ENCODE results near the gene INSL3.

Gene INSL3

GRCh38 chr19:17770613-17771012, 50.7 kb downstream of the INSL3 start:
- Histone ChIP-seq H3K9ac (ENCODE audit: low read length) (no peak overlapping the region), H3K9me3 (ENCODE audit: low read length) (no peaks in the 10 kb centered on the region), H3K4me1 (ENCODE audit: insufficient read depth, low read length, severe bottlenecking) (peaks cover 5% of the 10 kb centered on the region), H4K20me1 (ENCODE audit: insufficient read depth, low read length) (no peaks in the 10 kb centered on the region), H3K36me3 (ENCODE audit: insufficient read depth, low read length) (peaks cover 72% of the 10 kb centered on the region), H3K4me3 (ENCODE audit: low read depth, low read length, poor library complexity, severe bottlenecking) (no peak overlapping the region), H3K4me2 (ENCODE audit: low read length) (no peak overlapping the region), H3F3A (ENCODE audit: insufficient read depth, low read length) (no peaks in the 10 kb centered on the region), H3K9me2 (ENCODE audit: low read depth, low read length) (no peaks in the 10 kb centered on the region), H3K27me3 (ENCODE audit: insufficient read depth, low read length) (no peaks in the 10 kb centered on the region), H2AFZ (ENCODE audit: low read length) (no peak overlapping the region), H3K79me2 (ENCODE audit: insufficient read depth, low read length) (no peaks in the 10 kb centered on the region), H3K27ac (ENCODE audit: low read depth, low read length, poor library complexity, severe bottlenecking) (no peak overlapping the region)
- TF ChIP-seq EZH2 (IDR thresholded peaks at IDR 0.05; ENCODE audit: borderline replicate concordance, low read length) (no peak), CTCF (IDR thresholded peaks at IDR 0.05; ENCODE audit: low read length) (no peak)

DNA sequence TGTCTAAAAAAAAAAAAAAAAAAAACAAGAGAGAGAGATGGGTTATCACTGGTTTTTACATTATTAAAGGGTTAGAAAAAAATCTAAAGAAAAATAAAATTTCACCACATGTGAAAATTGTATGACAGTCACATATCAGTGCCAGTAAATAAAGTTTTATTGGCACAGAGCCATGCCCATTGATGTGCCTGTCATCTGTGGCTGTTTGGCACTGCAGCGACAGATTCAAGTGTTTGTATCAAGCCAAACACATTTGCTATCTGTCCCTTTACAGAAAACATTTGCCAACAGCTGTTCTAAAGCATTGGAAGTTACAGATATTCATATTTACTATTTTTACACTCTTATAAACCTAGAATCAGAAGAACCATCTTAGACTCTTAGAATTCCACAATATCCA, 53.8 kb downstream of the INSL3 start:
- no peaks in the 10 kb centered on the region for H4K20me1 ChIP-seq (ENCODE audit: insufficient read depth, low read length)
- no peaks in the 10 kb centered on the region for H3K9me2 ChIP-seq (ENCODE audit: low read depth, low read length)
- H2AFZ ChIP-seq (ENCODE audit: low read length): no peak overlapping the region
- no peaks in the 10 kb centered on the region for H3K9me3 ChIP-seq (ENCODE audit: low read length)
- H3K4me2 ChIP-seq (ENCODE audit: low read length): no peak overlapping the region
- TF ChIP-seq EZH2 (IDR thresholded peaks at IDR 0.05; ENCODE audit: borderline replicate concordance, low read length) (no peak), CTCF (IDR thresholded peaks at IDR 0.05; ENCODE audit: low read length) (no peak)
- H3K4me1 ChIP-seq (ENCODE audit: insufficient read depth, low read length, severe bottlenecking): peaks cover 5% of the 10 kb centered on the region
- H3K4me3 ChIP-seq (ENCODE audit: low read depth, low read length, poor library complexity, severe bottlenecking): no peak overlapping the region
- no peak overlapping the region for H3K9ac ChIP-seq (ENCODE audit: low read length)
- H3K36me3 ChIP-seq (ENCODE audit: insufficient read depth, low read length): peaks cover 72% of the 10 kb centered on the region
- no peaks in the 10 kb centered on the region for H3F3A ChIP-seq (ENCODE audit: insufficient read depth, low read length)
- no peaks in the 10 kb centered on the region for H3K27me3 ChIP-seq (ENCODE audit: insufficient read depth, low read length)
- no peak overlapping the region for H3K27ac ChIP-seq (ENCODE audit: low read depth, low read length, poor library complexity, severe bottlenecking)
- no peaks in the 10 kb centered on the region for H3K79me2 ChIP-seq (ENCODE audit: insufficient read depth, low read length)

DNA sequence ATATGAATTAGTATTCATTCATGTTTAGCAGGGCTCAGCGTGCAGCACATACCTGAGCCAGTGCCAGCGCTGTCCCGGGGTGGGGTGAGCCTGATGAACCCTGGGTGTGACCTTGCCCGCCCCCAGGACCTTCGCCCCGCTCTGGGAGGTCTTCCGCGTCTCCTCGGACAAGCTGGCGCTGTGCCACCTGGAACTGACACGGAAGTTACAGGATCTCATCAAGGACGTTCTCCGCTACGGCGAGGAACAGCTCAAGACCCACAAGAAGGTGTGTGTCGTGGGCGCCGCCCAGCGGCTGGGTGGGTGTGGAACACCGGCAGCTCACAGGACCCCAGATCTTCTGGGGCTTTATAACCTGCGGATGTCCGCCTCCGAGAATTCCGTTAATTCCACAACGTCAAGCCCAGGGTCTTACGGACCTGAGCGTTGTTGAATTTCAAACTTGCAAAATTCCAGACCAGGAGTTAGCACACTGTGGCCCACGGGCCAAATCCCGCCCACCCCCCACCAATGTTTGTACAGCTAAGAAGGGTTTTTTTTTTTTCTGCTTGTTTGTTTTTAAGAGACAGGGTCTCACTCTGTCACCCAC, 54.7 kb downstream of the INSL3 start:
- Histone ChIP-seq H2AFZ (ENCODE audit: low read length) (no peak overlapping the region), H3K27ac (ENCODE audit: low read depth, low read length, poor library complexity, severe bottlenecking) (no peak overlapping the region), H3F3A (ENCODE audit: insufficient read depth, low read length) (no peaks in the 10 kb centered on the region), H3K27me3 (ENCODE audit: insufficient read depth, low read length) (no peaks in the 10 kb centered on the region), H3K4me1 (ENCODE audit: insufficient read depth, low read length, severe bottlenecking) (peaks cover 5% of the 10 kb centered on the region), H3K36me3 (ENCODE audit: insufficient read depth, low read length) (peaks cover 66% of the 10 kb centered on the region), H3K9ac (ENCODE audit: low read length) (no peak overlapping the region), H3K9me3 (ENCODE audit: low read length) (no peaks in the 10 kb centered on the region), H3K9me2 (ENCODE audit: low read depth, low read length) (no peaks in the 10 kb centered on the region), H4K20me1 (ENCODE audit: insufficient read depth, low read length) (no peaks in the 10 kb centered on the region), H3K4me2 (ENCODE audit: low read length) (peak overlapping the region; percentile 33; the same call in 1 of the 2 replicates), H3K79me2 (ENCODE audit: insufficient read depth, low read length) (no peaks in the 10 kb centered on the region), H3K4me3 (ENCODE audit: low read depth, low read length, poor library complexity, severe bottlenecking) (no peak overlapping the region)
- TF ChIP-seq EZH2 (IDR thresholded peaks at IDR 0.05; ENCODE audit: borderline replicate concordance, low read length): no peak
- TF ChIP-seq CTCF (IDR thresholded peaks at IDR 0.05; ENCODE audit: low read length): peak; percentile 96

All from OCI-LY1 (cell line).